ENCODE measurements around the gene FAM53A. TPM values are rescaled to one million over a fixed set of nuclear protein-coding genes. Genes with fewer than 3 reads are reported as not detected.

The FAM53A gene
- total RNA-seq, 1 donor from 2014 or later, result 2.0 TPM

DNA sequence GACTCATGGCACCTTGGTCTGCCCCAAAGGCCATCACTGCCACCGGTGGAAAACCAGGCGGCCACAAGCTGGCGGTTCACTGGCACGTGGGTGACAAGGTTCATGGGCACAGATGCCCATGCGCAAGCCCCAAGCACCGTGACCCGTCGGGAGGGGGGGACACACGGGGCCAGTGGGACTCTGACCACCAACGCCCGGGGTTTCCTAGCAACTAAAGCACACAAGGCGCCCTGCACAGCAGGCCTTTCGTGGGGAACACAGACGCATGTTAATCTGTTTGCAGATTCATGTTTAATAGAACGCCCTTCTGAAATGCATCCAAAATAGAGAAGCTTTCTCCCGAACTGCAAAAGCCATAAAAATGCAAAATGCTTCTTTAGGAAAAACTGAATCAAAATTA lies 43.9 kb downstream of the FAM53A start:
- no peak for DNase-seq

DNA sequence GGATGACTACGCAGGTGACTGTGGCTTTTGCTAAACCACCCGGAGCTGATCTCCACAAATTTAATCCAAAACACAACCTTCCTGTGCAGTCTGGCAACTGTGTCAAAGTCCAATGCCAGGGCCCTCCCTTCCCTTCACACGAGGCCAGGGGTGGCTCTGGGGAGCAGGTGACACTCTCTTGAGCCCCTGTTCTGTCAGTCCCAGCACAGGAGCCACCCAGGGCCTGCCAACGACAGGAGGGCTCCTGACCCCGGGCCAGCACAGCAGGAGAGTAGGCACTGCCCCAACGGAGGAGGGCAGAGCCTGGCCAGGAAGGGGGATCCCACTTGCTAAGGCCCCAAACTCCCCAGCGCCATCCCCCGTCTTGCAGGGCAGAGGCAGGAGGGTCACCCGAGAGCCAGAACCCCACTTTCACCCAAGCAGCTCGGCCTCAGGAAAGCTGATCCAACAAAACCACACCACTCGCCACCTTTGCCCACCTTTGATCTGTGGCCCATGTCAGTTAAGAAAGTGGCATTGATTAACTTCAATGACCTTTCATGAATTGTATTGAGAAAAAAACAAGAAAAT lies 44.7 kb downstream of the FAM53A start:
- no peak for DNase-seq

- DNase-seq, result no peak
Observed at GRCh38 chr4:1638873-1639272, 45.2 kb downstream of the FAM53A start.

GRCh38 chr4:1638272-1638598 lies 45.9 kb downstream of the FAM53A start:
- no peak for DNase-seq

DNA sequence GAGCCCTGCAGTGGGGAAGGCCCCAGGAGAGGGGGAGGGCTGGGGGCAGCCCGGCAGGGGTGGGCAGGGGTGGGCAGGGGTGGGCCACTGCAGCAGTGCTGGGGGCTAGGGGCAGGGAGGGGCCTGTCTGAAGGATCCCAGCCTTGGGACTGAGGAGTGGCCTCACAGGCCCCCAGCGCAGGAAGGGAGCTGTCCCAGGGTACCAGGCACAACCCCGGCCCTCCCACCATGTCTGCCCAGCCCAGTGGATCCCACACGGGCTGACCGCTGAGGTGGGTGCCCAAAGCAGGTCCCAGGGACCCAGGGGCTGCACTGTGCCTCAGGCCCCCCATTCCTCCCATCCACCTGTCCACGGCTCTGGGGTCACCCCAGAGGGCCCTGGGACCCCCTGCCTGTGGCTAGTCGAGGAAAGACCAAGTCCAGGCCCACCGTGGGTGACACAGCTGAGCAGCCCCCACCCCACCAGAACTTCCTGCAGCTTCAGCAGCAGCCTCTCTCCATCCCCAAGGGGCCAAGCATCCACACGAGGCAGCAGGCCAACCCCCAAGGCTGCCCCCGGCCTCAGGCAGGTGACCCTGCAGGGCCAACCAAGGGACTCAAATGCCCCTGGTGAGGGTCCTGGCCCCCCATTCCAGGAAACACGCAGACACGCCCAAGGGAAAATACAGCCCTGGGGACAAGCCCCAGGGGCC lies 46.4 kb downstream of the FAM53A start:
- DNase-seq, result no peak

- no peak for DNase-seq
Observed at GRCh38 chr4:1636490-1637211, 47.5 kb downstream of the FAM53A start.

DNA sequence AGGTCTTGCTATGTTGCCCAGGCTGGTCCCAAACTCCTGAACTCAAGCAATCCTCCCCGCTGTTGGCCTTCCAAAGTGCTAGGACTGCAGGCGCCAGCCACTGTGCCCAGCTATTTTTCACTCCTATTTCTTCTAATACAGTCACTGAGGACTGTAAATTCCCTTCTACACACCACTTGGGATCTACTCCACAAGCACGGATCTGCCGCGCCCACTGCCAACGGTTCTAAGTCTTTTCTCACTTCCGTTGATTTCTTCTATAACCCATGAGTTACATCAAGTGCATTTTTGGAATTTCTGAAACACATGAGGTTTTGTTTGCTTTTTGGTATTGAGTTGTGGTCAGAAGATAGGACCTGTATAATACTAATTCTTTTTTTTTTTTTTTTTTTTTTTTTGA lies 48.6 kb downstream of the FAM53A start:
- DNase-seq, result no peak

DNA sequence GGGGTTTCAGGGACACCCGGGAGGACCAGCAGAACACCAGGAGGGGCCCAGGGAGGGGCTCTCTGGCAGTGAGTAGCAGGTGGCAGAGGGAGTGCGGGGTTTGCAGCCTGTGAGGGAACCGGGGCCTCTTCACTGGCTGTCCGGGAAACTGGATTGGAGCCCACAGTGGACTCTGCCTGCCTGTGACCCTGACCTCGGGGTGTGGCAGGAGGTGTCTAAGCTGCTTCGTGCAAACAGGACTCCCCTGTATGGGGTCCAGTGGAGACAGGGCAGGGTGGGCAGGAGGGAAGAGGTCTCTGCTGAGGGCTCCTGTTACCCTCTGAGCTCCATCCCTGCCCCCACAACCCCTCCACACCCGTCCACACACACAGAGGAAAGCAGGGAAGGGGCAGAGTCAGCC lies 50.1 kb downstream of the FAM53A start:
- no peak for DNase-seq

DNA sequence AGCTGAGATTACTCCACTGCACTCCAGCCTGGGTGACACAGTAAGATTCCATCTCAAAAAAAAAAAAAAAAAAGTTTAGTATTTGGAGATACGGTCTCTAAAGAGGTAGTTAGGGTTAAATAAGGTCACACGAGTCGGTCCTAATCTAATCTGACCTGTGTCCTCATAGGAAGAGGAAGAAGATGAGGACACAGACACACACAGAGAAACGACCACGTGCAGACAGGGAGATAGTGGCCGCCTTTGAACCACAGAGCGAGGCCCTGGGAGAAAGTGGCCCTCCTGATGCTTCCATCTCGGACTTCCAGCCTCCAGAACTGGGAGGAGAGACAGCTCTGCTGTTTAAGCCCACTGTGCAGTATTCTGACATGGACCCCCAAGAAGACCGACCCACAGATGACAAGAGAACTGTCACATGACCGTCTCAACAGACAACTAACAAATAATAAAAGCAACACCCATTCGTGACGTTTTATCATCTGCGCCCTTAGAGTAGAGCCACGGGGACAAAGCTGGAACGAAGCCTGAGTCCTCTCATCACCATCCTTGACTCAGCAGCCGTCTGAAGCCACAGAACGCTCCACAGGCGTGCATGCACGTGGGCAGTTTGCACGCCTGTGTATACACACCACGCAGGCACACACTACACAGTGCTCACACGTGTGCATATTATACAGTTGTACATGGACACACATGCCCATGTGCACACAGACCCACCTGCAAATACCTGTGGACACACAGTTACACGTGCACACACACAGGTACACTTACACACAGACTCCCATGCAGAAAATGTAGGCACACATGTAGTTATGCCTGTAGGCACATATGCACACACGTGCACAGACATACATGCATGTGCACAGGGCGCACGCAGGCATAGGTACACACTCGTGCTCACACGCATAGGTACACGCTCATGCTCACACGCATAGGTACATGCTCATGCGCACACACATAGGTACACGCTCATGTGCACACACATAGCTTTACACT lies 51.7 kb downstream of the FAM53A start:
- DNase-seq, result no peak

- no peak for DNase-seq
Observed at GRCh38 chr4:1631136-1631535, 53.0 kb downstream of the FAM53A start.

DNA sequence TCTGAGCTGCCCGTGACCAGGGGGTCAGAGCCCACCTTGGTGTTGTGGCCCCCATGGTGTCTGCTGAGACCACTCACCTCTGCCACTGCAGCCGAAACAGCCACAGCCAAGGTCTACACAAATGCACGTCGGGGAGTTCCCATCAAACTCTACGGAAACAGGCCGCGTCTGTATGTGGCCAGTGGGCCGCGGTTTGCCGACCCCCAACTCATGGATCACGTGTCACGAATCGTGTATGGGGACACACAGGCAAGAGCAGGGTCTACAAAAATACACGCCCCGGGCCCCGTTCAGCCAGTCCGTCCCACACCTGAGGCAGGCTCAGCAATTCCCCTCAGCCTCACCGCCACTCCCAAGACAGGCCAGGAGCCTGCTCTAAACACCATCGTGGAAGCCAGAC lies 53.8 kb downstream of the FAM53A start:
- DNase-seq, result no peak

DNA sequence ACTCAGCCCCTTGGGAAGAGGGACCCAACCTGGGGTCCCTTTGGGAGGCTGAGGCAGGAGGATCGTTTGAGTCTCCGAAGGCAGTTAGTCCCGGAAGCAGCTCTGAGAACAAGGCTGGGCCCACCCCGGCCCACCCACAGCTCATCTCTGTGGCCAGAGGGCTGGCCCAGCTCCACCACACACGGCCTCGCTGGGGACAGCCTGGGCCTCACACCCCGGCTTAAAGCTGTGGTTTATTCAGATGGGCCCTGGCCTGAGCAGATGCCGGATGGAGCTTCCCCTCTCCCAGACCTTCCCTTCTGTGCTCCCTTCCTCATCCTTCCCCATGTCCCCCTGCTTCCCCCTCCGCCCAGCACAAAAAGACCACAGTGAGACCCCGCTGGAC lies 54.4 kb downstream of the FAM53A start:
- no peak for DNase-seq

- no peak for DNase-seq
Observed at GRCh38 chr4:1628892-1629698, 55.0 kb downstream of the FAM53A start.

DNA sequence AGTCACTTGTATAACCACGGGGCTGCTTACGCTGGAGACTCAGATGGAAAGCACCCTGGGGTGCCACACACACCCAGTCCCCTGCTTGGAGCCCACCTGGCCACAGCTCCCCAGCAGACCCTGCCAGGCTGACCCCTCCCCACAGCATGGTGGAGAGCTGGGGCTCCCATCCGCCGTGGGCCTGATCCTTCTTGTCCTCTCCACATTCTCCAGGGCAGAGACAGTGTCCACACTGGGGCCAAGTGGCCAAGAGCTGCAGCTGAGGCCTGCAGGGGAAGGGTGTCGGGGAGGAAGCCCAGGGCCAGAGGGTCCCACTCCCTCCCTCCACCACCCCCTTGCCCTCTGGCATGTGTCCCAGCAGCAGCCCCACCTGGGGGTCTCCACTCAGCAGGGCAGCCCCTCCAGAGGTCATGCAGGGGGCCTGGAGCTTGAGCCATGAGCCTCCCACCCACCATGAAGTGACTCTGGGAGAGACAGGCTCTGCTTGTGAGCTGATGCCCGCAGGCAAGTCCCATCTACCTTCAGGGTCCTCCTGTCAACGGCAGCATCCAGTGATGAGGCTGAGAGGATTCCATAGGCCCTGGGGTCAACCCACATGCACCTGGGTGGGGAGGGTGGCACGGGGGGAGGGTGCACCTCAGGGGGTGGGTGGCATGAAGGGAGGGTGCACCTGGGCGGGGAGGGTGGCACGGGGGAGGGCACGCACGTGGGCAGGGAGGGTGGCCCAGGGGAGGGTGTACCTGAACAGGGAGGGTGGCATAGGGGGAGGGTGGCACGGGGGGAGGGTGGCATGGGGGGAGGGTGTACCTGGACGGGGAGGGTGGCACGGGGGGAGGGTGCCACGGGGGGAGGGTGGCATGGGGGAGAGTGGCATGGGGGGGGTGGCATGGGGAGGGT lies 56.4 kb downstream of the FAM53A start:
- no peak for DNase-seq

DNA sequence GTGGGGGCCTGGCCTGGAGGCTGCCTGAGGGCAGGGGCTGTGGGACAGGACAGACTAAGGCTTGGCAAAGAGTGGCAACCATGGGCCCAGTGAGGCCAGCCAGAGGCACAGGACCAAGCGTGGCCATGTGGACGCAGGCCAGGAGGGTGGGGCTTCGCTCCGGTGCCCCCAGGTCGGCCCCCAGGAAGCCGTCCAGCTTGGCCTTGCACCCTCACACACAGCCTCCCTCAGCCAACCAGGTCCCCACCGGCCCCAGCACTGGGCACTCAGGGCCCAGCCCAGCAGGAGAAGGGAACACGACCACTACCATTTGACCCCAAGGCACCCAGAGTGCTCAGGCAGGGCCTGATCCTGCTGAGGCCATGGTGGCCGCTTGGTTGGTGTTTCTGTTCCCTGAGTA lies 57.2 kb downstream of the FAM53A start:
- DNase-seq, result no peak

- no peak for DNase-seq
Observed at GRCh38 chr4:1626151-1626550, 58.0 kb downstream of the FAM53A start.

DNA sequence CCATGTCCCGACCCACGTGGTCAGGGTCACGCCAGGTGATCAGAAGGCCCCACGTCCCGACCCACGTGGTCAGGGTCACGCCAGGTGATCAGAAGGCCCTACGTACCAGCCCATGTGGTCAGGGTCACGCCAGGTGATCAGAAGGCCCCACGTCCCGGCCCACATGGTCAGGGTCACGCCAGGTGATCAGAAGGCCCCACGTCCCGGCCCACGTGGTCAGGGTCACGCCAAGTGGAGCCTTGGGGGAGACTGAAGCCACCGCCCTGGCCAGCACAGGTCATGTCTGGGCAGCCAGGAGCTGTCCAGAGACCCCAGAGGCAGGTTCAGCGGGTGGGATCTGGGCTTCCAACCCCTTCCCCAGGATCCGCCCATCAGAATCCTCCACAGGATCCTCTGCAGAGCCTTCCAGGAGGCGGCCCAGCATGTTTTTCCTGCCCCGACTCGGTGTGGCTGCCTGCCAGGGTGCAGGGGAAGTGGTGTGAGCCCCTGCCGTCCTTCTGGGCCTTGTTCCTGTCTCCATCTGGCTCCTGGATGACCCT lies 58.4 kb downstream of the FAM53A start:
- no peak for DNase-seq

- DNase-seq, result no peak
Observed at GRCh38 chr4:1624519-1624910, 59.6 kb downstream of the FAM53A start.

DNA sequence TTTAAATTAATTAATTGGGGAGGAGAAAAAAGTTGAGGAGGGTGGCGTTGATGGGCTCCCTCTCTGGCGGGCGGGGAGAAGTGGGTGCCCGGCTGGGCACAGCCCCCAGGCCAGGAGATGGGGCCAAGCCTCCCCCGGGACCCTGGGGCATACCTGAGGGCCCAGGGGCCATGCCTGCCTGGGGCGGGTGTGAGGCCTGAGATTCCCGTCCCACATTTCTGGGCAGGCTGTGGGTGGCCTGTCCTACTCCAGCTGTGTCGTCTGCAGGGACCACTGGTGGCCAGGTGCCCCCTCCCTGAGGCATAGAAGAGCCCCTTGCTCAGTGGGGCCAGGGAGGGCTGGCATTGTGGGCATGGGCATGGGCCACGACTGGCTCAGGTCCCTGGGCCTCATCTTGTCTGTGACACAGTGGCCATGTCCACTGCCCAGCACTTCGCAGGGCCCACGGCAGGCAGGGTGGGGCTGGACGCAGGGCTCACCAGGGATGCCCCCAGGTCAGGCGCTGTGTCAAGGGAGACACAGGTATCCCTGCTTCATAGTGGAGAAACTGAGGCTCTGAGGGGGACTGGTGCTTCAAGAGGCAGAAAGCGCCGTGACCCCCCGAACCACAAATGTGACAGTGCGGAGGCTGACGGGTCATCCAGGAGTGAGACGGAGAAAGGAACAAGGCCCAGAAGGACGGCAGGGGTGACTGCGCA lies 60.1 kb downstream of the FAM53A start:
- no peak for DNase-seq

DNA sequence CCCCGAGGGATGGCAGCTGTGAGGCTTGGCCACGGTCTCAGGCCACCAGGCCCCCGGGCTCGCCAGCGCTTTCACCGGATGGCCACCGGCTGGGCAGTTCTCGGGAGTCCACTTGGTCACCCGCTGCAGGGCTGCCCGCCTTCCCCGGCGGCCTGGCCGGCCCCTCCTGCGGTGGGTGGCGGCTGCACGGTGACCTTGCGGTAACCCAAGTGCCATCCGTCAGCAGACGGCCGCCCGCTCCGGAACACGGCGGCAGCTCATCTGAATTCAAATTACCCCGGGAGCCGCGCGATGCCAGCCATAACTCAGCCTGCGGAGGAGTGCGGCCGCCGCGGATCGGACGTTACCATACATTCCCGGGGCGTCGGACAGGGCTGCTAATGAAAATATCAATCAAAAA lies 60.7 kb downstream of the FAM53A start:
- no peak for DNase-seq

All from skin of body (tissue), 2 donors.